Measurements from ENCODE around the gene C6orf163.

DNA sequence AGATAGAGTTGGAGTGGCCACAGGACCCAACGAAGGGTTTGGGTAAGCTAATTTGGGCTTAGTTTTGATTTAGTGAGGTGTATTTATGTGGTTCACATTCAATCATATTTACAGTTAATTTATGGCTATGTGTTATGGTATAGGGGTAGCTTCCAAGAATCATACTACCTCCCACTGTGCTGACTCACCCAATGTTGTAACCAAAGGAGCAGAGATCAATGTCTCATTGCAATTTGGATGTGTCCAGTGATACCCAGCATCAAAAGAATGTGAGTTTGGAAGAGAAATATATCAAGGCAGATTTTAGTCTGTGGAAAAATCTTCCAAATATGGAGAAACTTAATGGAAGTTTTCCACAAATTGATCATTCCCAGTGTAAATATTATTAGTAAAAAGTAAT lies 47.5 kb upstream of the C6orf163 start:
- TF ChIP-seq CREB1 (IDR thresholded peaks at IDR 0.05; ENCODE audit: low read depth), result no peak
- TF ChIP-seq MAX (IDR thresholded peaks at IDR 0.05), result no peak
- no peak for TF ChIP-seq EGR1 (IDR thresholded peaks at IDR 0.05)
- TF ChIP-seq RAD21 (IDR thresholded peaks at IDR 0.05; ENCODE audit: low read depth), result no peak
- TF ChIP-seq TAF1 (IDR thresholded peaks at IDR 0.05; ENCODE audit: low read depth), result no peak
- no peak for TF ChIP-seq EP300 (IDR thresholded peaks at IDR 0.05; ENCODE audit: borderline replicate concordance)
